IPS-NIHi7 (cell line): ENCODE measurements around the gene YY1AP1.
"Not testable (repeated sequence)": the region's sequence is repeated elsewhere in the genome, so short reads cannot be mapped to it uniquely, and the experiment has no call there.

ENCODE experiments used
- DNase-seq: peaks from one replicate; pipeline ENCODE4 v3.0.0; 2012; ENCODE audit warnings: mixed read lengths; ENCODE audit errors: extremely low spot score

The YY1AP1 gene

GRCh38 chr1:155695072-155695471 is 6.5 kb upstream of the YY1AP1 start:
- DNase-seq = no peak

GRCh38 chr1:155694167-155694566 is 5.6 kb upstream of the YY1AP1 start:
- no peak for DNase-seq

- no peak for DNase-seq
Measured at GRCh38 chr1:155691992-155692528, 3.5 kb upstream of the YY1AP1 start.

GRCh38 chr1:155689081-155689607 is 570 bp upstream of the YY1AP1 start, which contains the start of gene DAP3:
DAP3 (plus strand) TSS chr1:155689091; CDS start chr1:155709780, 20,689 bp downstream.
- not testable (repeated sequence) for DNase-seq

- DNase-seq = not testable (repeated sequence)
Measured at GRCh38 chr1:155687705-155688323, 760 bp downstream of the YY1AP1 start.

- DNase-seq = no peak
Measured at GRCh38 chr1:155681776-155682175, 6.8 kb downstream of the YY1AP1 start.

GRCh38 chr1:155680531-155680930 is 8.0 kb downstream of the YY1AP1 start:
- DNase-seq = no peak

GRCh38 chr1:155678992-155679391 is 9.6 kb downstream of the YY1AP1 start:
- not testable (repeated sequence) for DNase-seq

- no peak for DNase-seq
Measured at GRCh38 chr1:155678027-155678426, 10.5 kb downstream of the YY1AP1 start.

- no peak for DNase-seq
Measured at GRCh38 chr1:155673003-155673402, 15.6 kb downstream of the YY1AP1 start.

- no peak for DNase-seq
Measured at GRCh38 chr1:155671750-155672149, 16.8 kb downstream of the YY1AP1 start.

- DNase-seq = no peak
Measured at GRCh38 chr1:155669233-155670162, 19.1 kb downstream of the YY1AP1 start.

- DNase-seq = not testable (repeated sequence)
Measured at GRCh38 chr1:155661239-155661638, 27.3 kb downstream of the YY1AP1 start.

GRCh38 chr1:155657463-155657862 is 31.1 kb downstream of the YY1AP1 start:
- DNase-seq = peak; percentile 14

GRCh38 chr1:155652951-155653350 is 35.6 kb downstream of the YY1AP1 start:
- DNase-seq = no peak

- DNase-seq = no peak
Measured at GRCh38 chr1:155651861-155652661, 36.5 kb downstream of the YY1AP1 start.

GRCh38 chr1:155650231-155650757 is 38.3 kb downstream of the YY1AP1 start:
- DNase-seq = no peak

- no peak for DNase-seq
Measured at GRCh38 chr1:155649676-155650075, 38.9 kb downstream of the YY1AP1 start.

- peak; percentile 58 for DNase-seq
Measured at GRCh38 chr1:155648207-155649147, 40.1 kb downstream of the YY1AP1 start.

GRCh38 chr1:155646307-155646706 is 42.3 kb downstream of the YY1AP1 start:
- no peak for DNase-seq
